ENCODE data around the gene CAB39.

The CAB39 gene

GRCh38 chr2:230779126-230779525, 66.5 kb downstream of the CAB39 start:
- DNase-seq (ENCODE audit: low read depth, low spot score), result no peak
- Histone ChIP-seq H3K27ac (no peak overlapping the region), H3K4me3 (no peak overlapping the region), H3K9me3 (ENCODE audit: low read depth, low read length) (0 out of 2 replicates have a peak, but pooled peaks cover 3% of the 10 kb centered on the region), H3K9ac (ENCODE audit: insufficient read length) (no peak overlapping the region), H3K36me3 (ENCODE audit: insufficient read depth, low read length) (peaks cover 43% of the 10 kb centered on the region)
- TF ChIP-seq EZH2 (IDR thresholded peaks at IDR 0.05) (no peak), POLR2AphosphoS5 (IDR thresholded peaks at IDR 0.05; ENCODE audit: borderline replicate concordance, low read depth, low read length) (no peak), FOXP2 (optimal IDR thresholded peaks at IDR 0.05; ENCODE audit: control extremely low read depth, extremely low read length, insufficient read depth) (no peak)

GRCh38 chr2:230779607-230780006, 67.0 kb downstream of the CAB39 start:
- no peak for TF ChIP-seq EZH2 (IDR thresholded peaks at IDR 0.05)
- TF ChIP-seq POLR2AphosphoS5 (IDR thresholded peaks at IDR 0.05; ENCODE audit: borderline replicate concordance, low read depth, low read length), result no peak
- TF ChIP-seq FOXP2 (optimal IDR thresholded peaks at IDR 0.05; ENCODE audit: control extremely low read depth, extremely low read length, insufficient read depth), result no peak
- DNase-seq (ENCODE audit: low read depth, low spot score), result no peak
- H3K36me3 ChIP-seq (ENCODE audit: insufficient read depth, low read length), result peaks cover 48% of the 10 kb centered on the region
- no peak overlapping the region for H3K9ac ChIP-seq (ENCODE audit: insufficient read length)
- H3K4me3 ChIP-seq, result no peak overlapping the region
- no peak overlapping the region for H3K27ac ChIP-seq
- 0 out of 2 replicates have a peak, but pooled peaks cover 3% of the 10 kb centered on the region for H3K9me3 ChIP-seq (ENCODE audit: low read depth, low read length)

GRCh38 chr2:230781130-230781797, 68.6 kb downstream of the CAB39 start:
- TF ChIP-seq EZH2 (IDR thresholded peaks at IDR 0.05) (no peak), POLR2AphosphoS5 (IDR thresholded peaks at IDR 0.05; ENCODE audit: borderline replicate concordance, low read depth, low read length) (no peak), FOXP2 (optimal IDR thresholded peaks at IDR 0.05; ENCODE audit: control extremely low read depth, extremely low read length, insufficient read depth) (no peak)
- no peak overlapping the region for H3K27ac ChIP-seq
- H3K36me3 ChIP-seq (ENCODE audit: insufficient read depth, low read length), result peaks cover 47% of the 10 kb centered on the region
- no peak for DNase-seq (ENCODE audit: low read depth, low spot score)
- H3K9me3 ChIP-seq (ENCODE audit: low read depth, low read length), result 0 out of 2 replicates have a peak, but pooled peaks cover 3% of the 10 kb centered on the region
- H3K9ac ChIP-seq (ENCODE audit: insufficient read length), result no peak overlapping the region
- H3K4me3 ChIP-seq, result no peak overlapping the region

GRCh38 chr2:230783101-230783500, 70.5 kb downstream of the CAB39 start:
- H3K9me3 ChIP-seq (ENCODE audit: low read depth, low read length), result peaks cover 7% of the 10 kb centered on the region; the same call in 1 of the 2 replicates
- no peak overlapping the region for H3K27ac ChIP-seq
- H3K4me3 ChIP-seq, result no peak overlapping the region
- TF ChIP-seq POLR2AphosphoS5 (IDR thresholded peaks at IDR 0.05; ENCODE audit: borderline replicate concordance, low read depth, low read length), result no peak
- TF ChIP-seq FOXP2 (optimal IDR thresholded peaks at IDR 0.05; ENCODE audit: control extremely low read depth, extremely low read length, insufficient read depth), result no peak
- TF ChIP-seq EZH2 (IDR thresholded peaks at IDR 0.05), result no peak
- no peak overlapping the region for H3K9ac ChIP-seq (ENCODE audit: insufficient read length)
- H3K36me3 ChIP-seq (ENCODE audit: insufficient read depth, low read length), result peaks cover 55% of the 10 kb centered on the region
- DNase-seq (ENCODE audit: low read depth, low spot score), result no peak

GRCh38 chr2:230784795-230785194, 72.2 kb downstream of the CAB39 start:
- Histone ChIP-seq H3K36me3 (ENCODE audit: insufficient read depth, low read length) (peaks cover 61% of the 10 kb centered on the region), H3K9me3 (ENCODE audit: low read depth, low read length) (peaks cover 16% of the 10 kb centered on the region; the same call in 1 of the 2 replicates), H3K27ac (no peak overlapping the region), H3K4me3 (no peak overlapping the region), H3K9ac (ENCODE audit: insufficient read length) (no peak overlapping the region)
- TF ChIP-seq EZH2 (IDR thresholded peaks at IDR 0.05), result no peak
- no peak for TF ChIP-seq FOXP2 (optimal IDR thresholded peaks at IDR 0.05; ENCODE audit: control extremely low read depth, extremely low read length, insufficient read depth)
- TF ChIP-seq POLR2AphosphoS5 (IDR thresholded peaks at IDR 0.05; ENCODE audit: borderline replicate concordance, low read depth, low read length), result no peak
- no peak for DNase-seq (ENCODE audit: low read depth, low spot score)

GRCh38 chr2:230785346-230785745, 72.7 kb downstream of the CAB39 start:
- no peak for TF ChIP-seq EZH2 (IDR thresholded peaks at IDR 0.05)
- TF ChIP-seq POLR2AphosphoS5 (IDR thresholded peaks at IDR 0.05; ENCODE audit: borderline replicate concordance, low read depth, low read length), result no peak
- TF ChIP-seq FOXP2 (optimal IDR thresholded peaks at IDR 0.05; ENCODE audit: control extremely low read depth, extremely low read length, insufficient read depth), result no peak

GRCh38 chr2:230787101-230787500, 74.5 kb downstream of the CAB39 start:
- TF ChIP-seq POLR2AphosphoS5 (IDR thresholded peaks at IDR 0.05; ENCODE audit: borderline replicate concordance, low read depth, low read length) (no peak), FOXP2 (optimal IDR thresholded peaks at IDR 0.05; ENCODE audit: control extremely low read depth, extremely low read length, insufficient read depth) (no peak), EZH2 (IDR thresholded peaks at IDR 0.05) (no peak)
- Histone ChIP-seq H3K9ac (ENCODE audit: insufficient read length) (no peak overlapping the region), H3K27ac (no peak overlapping the region), H3K4me3 (no peak overlapping the region), H3K9me3 (ENCODE audit: low read depth, low read length) (peaks cover 16% of the 10 kb centered on the region; the same call in 1 of the 2 replicates), H3K36me3 (ENCODE audit: insufficient read depth, low read length) (peaks cover 75% of the 10 kb centered on the region)
- no peak for DNase-seq (ENCODE audit: low read depth, low spot score)

More at GRCh38 chr2:230785346-230785745, 72.7 kb downstream of the CAB39 start:
- H3K9ac ChIP-seq (ENCODE audit: insufficient read length), result no peak overlapping the region
- peaks cover 16% of the 10 kb centered on the region; the same call in 1 of the 2 replicates for H3K9me3 ChIP-seq (ENCODE audit: low read depth, low read length)
- H3K4me3 ChIP-seq, result no peak overlapping the region
- DNase-seq (ENCODE audit: low read depth, low spot score), result no peak
- H3K36me3 ChIP-seq (ENCODE audit: insufficient read depth, low read length), result peaks cover 66% of the 10 kb centered on the region
- no peak overlapping the region for H3K27ac ChIP-seq

GRCh38 chr2:230788554-230789175, 76.0 kb downstream of the CAB39 start:
- TF ChIP-seq POLR2AphosphoS5 (IDR thresholded peaks at IDR 0.05; ENCODE audit: borderline replicate concordance, low read depth, low read length) (no peak), EZH2 (IDR thresholded peaks at IDR 0.05) (no peak), FOXP2 (optimal IDR thresholded peaks at IDR 0.05; ENCODE audit: control extremely low read depth, extremely low read length, insufficient read depth) (no peak)
- Histone ChIP-seq H3K9ac (ENCODE audit: insufficient read length) (no peak overlapping the region), H3K27ac (no peak overlapping the region), H3K36me3 (ENCODE audit: insufficient read depth, low read length) (peaks cover 82% of the 10 kb centered on the region), H3K9me3 (ENCODE audit: low read depth, low read length) (peaks cover 19% of the 10 kb centered on the region; the same call in 1 of the 2 replicates), H3K4me3 (no peak overlapping the region)
- DNase-seq (ENCODE audit: low read depth, low spot score), result no peak
